Stimulated activated CD4-positive, alpha-beta T cell treated with anti-CD3 and anti-CD28 coated beads, TNF-alpha, amount 100 ng/mL, for 1 hour (primary cell): Measurements from ENCODE around the gene ZNF33B.
"Not testable (repeated sequence)": the region's sequence is repeated elsewhere in the genome, so short reads cannot be mapped to it uniquely, and the experiment has no call there.

Experiments
- DNase-seq, 3 donors: peaks; one replicate each; pipeline ENCODE4 v3.0.0-alpha.2; 2020; ENCODE audit warnings: low read depth in 3 of 3, low spot score in 1 of 3

Gene ZNF33B

GRCh38 chr10:42618424-42618823 lies 19.9 kb downstream of the ZNF33B start:
- DNase-seq, result no peak

- no peak for DNase-seq
Observed at GRCh38 chr10:42615419-42615818, 23.0 kb downstream of the ZNF33B start.

GRCh38 chr10:42609872-42610271 lies 28.5 kb downstream of the ZNF33B start:
- no peak for DNase-seq

GRCh38 chr10:42598249-42598873 lies 40.0 kb downstream of the ZNF33B start:
- no peak for DNase-seq

GRCh38 chr10:42596196-42596595 lies 42.2 kb downstream of the ZNF33B start:
- DNase-seq, result no peak

- no peak for DNase-seq
Observed at GRCh38 chr10:42594246-42594650, 44.1 kb downstream of the ZNF33B start.

GRCh38 chr10:42593284-42593683 lies 45.1 kb downstream of the ZNF33B start:
- DNase-seq, result no peak

GRCh38 chr10:42583828-42584227 lies 54.5 kb downstream of the ZNF33B start:
- DNase-seq, result no peak

GRCh38 chr10:42578019-42578418 lies 60.4 kb downstream of the ZNF33B start:
- no peak for DNase-seq

- DNase-seq, result no peak
Observed at GRCh38 chr10:42576338-42576737, 62.0 kb downstream of the ZNF33B start.

GRCh38 chr10:42574336-42574735 lies 64.0 kb downstream of the ZNF33B start:
- no peak for DNase-seq

- DNase-seq, result no peak
Observed at GRCh38 chr10:42556931-42557330, 81.4 kb downstream of the ZNF33B start.

GRCh38 chr10:42553576-42553975 lies 84.8 kb downstream of the ZNF33B start:
- not testable (repeated sequence) for DNase-seq

- no peak for DNase-seq
Observed at GRCh38 chr10:42553064-42553407, 85.3 kb downstream of the ZNF33B start.

GRCh38 chr10:42552188-42553063 lies 85.9 kb downstream of the ZNF33B start:
- DNase-seq, result peak; percentile 87 to 93 (median 88)

- no peak for DNase-seq
Observed at GRCh38 chr10:42551582-42552187, 86.7 kb downstream of the ZNF33B start.

GRCh38 chr10:42549851-42550250 lies 88.5 kb downstream of the ZNF33B start:
- no peak for DNase-seq

GRCh38 chr10:42548254-42548653 lies 90.1 kb downstream of the ZNF33B start:
- no peak for DNase-seq

GRCh38 chr10:42544945-42545344 lies 93.4 kb downstream of the ZNF33B start:
- DNase-seq, result no peak

- DNase-seq, result no peak
Observed at GRCh38 chr10:42543840-42544372, 94.5 kb downstream of the ZNF33B start.
